HG02938 (cell line): ENCODE results near the gene INHBE.

Experiments
- ATAC-seq: cut with Tn5 transposase; IDR thresholded peaks from one replicate; pipeline ENCODE4 v1.9.1; 2021; ENCODE audit warnings: mild to moderate bottlenecking, moderate library complexity; ENCODE audit not compliant: unreplicated experiment

Gene INHBE

DNA sequence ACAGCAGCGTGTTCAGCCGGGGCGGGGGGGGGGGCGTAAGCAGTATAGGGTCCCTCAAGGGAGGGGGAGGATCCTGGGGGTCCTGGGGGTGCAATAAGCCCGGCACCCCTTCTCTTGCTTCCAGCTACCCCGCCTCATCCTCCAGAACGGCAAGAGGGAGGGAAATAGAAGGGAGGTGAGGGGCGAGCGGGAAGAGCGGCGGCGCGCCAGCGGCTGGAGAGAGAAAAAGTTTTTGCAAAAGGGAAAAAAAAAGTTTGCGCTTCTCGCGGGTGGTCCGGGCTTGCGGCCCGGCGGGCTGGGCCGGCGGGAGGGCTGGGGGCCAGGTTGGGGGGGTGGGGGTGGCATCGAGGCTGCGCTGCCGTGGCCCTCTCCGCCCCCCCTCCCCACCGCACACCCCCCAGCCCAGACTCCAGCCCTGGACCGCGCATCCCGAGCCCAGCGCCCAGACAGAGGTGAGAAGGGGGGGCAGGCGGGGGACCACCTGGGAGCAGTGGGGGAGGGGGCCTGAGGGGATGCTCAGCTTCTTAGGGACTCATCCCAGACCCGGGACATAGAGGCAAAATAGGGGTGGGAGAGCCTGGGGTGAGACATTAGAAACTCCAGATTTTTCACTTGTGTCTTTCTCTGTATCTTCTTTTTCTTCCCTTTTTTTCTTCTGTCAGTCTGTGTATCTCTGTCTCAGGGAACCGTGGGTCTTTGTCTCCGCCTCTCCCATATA lies 4.8 kb downstream of the INHBE start, which contains the start of gene GLI1:
TSS of gene GLI1 (plus strand) at position 36 of the 718 bp plus-strand sequence. CDS start 3,907 bp downstream, outside the sequence.
- ATAC-seq, result no peak

DNA sequence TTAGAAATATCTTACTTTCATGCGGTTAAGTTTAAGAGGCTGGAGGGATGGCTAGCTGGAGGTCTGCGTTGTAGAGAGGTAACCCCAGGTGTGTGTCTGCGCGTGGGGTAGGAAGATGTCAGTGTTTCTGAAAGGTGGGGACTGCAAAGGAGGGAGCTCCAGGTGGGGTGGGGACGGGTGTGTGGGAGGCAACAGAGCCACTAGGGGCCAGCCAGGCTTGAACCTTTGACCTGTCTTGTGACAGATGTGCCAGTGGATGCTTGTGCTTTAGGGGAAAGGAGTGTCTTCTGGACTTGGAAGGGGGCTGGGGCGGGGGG lies 5.3 kb downstream of the INHBE start:
- ATAC-seq, result no peak

DNA sequence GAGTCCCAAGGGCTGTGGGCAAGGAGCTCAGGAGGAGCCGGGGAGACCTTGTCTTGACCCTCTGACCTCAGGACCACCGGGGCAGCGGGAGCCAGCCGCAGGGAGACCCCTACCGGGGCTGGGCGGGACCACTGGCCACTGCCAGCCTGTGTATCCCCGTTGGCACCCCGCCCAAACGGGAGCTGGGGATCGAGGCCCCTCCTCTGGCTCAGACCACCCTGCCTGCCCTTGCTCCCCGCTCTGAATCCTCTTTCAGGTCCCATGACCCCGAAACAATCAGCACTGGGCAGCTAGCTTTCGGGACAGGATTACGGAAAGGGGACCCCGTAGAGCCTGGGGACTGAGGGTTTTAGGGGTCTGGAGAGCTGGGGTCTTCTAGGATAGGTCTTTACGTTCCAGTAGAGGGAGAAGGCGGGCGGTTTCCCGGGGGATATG lies 5.8 kb downstream of the INHBE start:
- no peak for ATAC-seq

DNA sequence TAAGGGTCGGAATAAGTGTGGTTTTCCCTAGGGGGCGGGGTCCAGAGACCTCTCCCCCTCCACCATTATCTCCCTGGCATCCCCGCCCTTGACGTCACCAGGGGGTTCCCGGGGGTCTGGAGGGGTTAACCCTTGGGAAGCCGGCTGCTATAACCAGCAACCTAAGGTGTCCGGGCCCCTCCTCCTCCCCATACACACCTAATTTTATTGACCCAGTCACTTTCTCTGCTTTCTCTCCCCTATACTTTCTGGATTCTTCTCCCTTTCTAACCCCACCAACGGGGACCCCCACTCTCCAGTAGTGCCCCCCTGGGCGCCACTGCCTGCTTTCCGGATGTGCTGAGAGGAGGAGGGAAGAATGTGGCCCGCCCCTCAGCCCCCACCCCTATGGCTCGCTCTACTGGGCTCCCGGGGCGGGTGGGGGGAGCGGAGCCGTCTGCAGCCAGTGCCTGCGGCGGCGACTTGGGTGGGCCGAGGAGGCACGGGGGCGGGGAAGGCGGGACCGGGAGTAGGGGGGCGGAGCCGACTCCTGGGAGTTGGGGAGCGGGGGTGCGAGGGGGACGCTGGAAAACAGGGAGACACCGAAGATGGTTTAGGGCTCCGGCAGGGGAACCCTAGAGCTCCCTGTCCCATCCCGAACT lies 6.3 kb downstream of the INHBE start:
- no peak for ATAC-seq

DNA sequence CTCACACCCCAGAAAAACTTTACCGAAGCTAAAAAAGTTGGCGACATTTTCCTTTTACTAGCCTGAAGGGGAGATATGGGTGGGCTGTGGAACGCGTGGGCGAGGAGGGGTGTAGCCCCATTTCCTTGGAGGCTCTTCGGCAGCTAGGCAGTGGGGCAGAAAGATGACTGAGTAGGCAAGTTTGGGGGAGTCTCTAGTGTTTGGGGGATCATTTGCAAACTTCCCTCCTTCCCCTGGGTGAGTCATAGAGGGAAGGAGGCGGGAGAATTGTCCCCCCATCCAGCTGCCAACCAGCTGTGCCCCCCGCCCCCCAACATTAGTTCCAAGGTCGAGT lies 6.8 kb downstream of the INHBE start:
- ATAC-seq, result no peak

DNA sequence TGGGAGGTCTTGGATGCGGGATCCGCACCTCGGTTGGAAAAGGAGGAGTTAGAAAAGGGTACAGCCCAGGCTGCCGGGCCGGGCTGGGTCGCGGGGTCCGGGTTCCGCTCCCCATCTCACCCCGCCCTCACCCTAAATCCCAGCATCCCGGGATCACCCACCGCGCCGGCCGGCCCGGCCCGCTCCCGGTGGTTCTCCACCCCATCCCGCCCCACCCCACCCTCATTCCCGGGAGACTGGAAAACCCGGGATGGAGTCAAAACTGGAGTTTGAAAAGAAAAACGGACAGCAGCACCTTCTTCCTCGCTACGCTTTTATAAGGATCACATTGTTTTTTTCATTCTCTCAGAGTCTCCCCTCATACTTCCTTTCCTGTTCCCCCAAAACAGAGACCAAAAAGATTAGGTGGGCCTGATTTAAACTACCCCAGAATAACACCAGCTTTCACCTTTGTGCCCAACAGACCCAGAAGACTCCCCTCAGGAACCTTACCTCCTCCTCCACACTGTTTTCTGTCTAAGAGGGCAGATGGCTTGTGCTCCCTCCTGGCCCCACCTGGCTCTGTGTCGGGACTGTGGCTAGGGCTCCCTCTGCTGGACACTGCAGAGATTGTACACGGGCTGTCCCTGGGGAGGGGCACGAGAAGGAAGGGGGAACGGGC lies 7.3 kb downstream of the INHBE start:
- ATAC-seq, result peak; percentile 60

DNA sequence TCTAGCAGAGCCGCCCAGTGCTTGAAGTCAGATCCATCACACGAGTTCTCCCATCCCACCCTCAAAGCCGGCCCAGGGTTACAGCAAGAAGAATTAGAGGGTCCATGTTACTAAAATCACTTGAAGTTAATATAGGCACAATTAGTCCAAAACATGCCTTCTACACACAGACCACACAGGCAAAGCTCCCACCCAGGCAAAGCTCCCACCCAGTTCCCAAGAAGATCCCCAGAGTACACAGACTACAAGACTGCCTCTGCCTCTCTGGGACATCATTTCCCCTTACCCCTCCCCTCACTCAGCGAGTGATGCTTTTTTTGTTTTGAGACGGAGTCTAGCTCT lies 7.8 kb downstream of the INHBE start:
- ATAC-seq, result no peak

DNA sequence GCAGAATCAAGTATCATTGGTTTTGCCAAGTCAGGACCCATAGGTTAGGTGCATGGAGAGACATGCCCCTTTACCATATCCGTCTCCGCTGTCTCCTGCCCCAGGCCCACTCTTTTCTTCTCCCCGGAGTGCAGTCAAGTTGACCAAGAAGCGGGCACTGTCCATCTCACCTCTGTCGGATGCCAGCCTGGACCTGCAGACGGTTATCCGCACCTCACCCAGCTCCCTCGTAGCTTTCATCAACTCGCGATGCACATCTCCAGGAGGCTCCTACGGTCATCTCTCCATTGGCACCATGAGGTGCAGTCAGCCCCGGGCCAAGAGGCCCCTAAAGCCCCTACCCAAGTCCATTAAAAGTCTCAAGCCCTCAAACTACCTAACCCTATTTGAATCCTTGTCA lies 9.5 kb downstream of the INHBE start:
- no peak for ATAC-seq

DNA sequence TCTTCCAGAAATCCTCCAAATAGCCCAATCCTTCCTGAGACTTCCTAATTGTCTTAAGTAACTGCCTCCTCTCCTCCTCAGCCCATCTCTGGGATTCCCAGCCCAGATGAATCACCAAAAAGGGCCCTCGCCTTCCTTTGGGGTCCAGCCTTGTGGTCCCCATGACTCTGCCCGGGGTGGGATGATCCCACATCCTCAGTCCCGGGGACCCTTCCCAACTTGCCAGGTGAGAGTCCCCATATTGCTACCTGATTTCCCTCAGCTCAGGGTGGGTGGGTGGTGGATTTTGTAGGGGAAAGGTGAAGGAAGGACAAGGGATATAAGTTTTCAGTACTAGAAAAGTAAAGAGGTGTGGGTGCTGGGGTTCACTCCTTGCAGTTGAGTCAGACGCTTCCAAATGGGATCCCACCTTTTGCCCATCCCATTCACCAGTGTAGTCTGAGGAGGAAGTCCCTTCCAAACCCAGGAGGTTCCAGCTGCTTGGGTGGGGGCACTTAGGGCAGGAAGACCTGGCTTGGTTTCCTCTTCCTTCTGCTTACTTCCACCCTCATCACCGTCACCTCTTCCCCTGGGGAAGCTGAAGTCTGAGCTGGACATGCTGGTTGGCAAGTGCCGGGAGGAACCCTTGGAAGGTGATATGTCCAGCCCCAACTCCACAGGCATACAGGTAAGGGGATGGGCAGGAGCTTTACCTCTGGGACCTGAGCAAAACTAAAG lies 10.1 kb downstream of the INHBE start:
- ATAC-seq, result no peak

DNA sequence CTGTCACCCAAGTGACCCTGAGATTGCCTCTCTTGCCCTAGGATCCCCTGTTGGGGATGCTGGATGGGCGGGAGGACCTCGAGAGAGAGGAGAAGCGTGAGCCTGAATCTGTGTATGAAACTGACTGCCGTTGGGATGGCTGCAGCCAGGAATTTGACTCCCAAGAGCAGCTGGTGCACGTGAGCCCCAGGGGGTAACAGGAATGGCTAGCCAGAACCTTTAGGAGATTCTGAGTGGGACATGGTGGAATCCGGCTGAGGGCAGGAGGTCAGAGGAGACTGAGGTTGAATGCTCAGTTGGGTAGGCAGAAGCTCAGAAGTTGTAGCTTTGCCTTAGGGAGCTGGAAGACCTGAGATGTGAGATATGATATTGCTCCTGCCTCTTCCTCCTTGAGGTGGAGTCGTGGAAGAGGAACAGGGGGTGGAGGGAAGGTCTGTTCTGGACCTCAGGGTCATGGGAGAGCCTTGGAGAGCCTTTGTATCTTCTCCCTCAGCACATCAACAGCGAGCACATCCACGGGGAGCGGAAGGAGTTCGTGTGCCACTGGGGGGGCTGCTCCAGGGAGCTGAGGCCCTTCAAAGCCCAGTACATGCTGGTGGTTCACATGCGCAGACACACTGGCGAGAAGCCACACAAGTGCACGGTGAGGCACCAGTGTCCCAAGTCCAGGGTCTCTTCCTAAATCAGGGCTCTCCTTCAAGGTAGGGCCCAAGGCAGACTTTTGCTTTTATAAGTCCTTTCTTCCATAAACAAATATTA lies 10.8 kb downstream of the INHBE start:
- ATAC-seq, result no peak

DNA sequence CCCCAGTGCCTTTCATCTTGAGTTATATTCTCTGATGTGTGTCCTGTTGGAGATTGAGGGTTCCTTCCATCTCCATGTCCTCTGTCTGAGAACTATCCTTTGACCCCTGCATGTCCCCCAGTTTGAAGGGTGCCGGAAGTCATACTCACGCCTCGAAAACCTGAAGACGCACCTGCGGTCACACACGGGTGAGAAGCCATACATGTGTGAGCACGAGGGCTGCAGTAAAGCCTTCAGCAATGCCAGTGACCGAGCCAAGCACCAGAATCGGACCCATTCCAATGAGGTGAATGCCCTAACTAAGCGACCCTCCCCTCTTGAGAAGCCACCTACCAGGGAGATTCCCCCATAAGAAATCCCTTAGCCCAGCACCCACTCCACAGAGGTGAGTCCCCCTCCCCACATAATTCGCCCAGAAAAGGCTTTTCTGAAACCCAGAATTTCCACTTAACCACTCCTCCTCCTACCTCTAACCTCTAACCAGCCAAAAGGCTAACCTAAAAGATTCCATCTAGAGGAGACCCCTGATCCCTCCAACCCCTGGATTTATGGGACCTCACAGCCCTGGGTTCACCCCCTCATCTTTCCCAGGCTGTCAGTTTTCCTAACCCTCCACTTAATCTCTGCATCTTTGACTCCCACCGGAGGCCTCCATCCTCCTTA lies 12.2 kb downstream of the INHBE start:
- no peak for ATAC-seq

DNA sequence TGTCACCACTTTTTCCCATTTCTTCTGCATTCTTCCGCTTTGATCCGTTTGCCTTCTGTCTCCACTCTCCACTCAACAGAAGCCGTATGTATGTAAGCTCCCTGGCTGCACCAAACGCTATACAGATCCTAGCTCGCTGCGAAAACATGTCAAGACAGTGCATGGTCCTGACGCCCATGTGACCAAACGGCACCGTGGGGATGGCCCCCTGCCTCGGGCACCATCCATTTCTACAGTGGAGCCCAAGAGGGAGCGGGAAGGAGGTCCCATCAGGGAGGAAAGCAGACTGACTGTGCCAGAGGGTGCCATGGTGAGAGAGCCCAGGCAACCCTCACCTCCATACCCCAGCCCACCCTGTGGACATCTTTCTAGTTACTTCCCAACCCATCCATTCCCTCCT lies 12.8 kb downstream of the INHBE start:
- ATAC-seq, result no peak

DNA sequence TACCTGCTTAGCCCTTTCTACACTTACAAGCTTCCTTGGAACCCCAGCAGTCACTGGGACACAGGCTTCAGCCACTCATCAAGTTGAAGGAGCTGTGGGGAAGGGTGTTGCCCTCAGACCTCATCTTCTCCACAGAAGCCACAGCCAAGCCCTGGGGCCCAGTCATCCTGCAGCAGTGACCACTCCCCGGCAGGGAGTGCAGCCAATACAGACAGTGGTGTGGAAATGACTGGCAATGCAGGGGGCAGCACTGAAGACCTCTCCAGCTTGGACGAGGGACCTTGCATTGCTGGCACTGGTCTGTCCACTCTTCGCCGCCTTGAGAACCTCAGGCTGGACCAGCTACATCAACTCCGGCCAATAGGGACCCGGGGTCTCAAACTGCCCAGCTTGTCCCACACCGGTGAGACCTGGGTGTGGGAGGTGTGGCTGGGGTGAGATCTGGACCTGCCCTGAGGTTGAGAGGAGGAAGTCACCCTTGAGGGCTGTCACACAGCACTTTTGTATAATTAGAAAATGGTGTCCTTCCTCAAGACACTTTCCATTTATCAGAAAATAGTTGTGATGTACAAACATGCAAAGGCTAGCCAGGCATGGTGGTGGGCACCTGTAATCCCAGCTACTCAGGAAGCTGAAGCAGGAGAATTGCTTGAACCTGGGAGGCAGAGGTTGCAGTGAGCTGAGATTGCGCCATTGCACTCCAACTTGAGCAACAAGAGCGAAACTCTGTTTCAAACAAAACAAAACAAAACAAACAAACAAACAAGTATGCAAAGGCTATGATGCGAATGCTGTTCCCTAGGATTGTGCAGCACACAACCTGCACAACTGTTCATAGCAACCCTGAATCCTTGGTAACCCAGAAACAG lies 14.4 kb downstream of the INHBE start:
- ATAC-seq, result no peak

DNA sequence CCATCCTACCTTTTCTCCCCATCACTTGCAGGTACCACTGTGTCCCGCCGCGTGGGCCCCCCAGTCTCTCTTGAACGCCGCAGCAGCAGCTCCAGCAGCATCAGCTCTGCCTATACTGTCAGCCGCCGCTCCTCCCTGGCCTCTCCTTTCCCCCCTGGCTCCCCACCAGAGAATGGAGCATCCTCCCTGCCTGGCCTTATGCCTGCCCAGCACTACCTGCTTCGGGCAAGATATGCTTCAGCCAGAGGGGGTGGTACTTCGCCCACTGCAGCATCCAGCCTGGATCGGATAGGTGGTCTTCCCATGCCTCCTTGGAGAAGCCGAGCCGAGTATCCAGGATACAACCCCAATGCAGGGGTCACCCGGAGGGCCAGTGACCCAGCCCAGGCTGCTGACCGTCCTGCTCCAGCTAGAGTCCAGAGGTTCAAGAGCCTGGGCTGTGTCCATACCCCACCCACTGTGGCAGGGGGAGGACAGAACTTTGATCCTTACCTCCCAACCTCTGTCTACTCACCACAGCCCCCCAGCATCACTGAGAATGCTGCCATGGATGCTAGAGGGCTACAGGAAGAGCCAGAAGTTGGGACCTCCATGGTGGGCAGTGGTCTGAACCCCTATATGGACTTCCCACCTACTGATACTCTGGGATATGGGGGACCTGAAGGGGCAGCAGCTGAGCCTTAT lies 15.3 kb downstream of the INHBE start:
- ATAC-seq, result no peak

DNA sequence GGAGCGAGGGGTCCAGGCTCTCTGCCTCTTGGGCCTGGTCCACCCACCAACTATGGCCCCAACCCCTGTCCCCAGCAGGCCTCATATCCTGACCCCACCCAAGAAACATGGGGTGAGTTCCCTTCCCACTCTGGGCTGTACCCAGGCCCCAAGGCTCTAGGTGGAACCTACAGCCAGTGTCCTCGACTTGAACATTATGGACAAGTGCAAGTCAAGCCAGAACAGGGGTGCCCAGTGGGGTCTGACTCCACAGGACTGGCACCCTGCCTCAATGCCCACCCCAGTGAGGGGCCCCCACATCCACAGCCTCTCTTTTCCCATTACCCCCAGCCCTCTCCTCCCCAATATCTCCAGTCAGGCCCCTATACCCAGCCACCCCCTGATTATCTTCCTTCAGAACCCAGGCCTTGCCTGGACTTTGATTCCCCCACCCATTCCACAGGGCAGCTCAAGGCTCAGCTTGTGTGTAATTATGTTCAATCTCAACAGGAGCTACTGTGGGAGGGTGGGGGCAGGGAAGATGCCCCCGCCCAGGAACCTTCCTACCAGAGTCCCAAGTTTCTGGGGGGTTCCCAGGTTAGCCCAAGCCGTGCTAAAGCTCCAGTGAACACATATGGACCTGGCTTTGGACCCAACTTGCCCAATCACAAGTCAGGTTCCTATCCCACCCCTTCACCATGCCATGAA lies 16.0 kb downstream of the INHBE start:
- no peak for ATAC-seq

DNA sequence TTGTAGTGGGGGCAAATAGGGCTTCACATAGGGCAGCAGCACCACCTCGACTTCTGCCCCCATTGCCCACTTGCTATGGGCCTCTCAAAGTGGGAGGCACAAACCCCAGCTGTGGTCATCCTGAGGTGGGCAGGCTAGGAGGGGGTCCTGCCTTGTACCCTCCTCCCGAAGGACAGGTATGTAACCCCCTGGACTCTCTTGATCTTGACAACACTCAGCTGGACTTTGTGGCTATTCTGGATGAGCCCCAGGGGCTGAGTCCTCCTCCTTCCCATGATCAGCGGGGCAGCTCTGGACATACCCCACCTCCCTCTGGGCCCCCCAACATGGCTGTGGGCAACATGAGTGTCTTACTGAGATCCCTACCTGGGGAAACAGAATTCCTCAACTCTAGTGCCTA lies 16.6 kb downstream of the INHBE start:
- ATAC-seq, result no peak

DNA sequence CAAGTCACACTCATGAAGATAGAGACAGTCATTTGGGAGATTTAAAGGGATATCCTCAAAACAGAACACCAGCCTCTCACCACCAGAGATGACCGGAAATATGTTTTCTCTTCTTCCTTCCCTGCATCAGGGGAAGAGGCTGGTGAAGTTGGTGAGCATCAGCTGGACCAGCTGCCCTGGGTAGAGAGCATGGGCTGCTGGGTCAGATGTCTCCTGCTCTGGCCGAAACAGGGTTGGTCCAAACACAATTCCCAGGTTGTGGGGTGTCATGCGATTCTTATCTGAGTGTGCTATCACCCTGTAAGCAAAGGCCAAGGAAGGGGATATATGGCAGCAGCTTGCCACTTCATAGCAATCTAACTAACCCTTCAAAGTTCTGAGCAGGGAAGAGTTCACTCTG lies 17.3 kb downstream of the INHBE start:
- ATAC-seq, result no peak

DNA sequence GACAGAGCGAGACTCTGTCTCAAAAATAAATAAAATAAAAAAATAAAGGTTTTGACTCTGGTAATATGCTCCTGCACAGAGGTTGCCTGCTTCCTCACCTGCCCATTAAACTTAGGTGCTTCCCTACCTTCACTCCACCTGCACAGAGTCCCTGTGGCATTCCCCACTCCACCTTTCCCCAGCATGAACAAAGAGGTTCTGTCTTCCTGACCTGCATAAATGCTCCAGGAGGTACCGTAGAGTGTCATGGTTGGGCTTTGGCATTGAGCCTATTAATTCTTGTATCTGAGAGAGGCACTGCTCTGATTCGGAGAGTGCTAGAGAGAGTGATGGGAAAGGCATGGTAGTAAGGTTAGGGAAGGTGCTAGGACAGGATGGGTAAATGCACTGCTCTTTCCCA lies 18.3 kb downstream of the INHBE start:
- no peak for ATAC-seq

DNA sequence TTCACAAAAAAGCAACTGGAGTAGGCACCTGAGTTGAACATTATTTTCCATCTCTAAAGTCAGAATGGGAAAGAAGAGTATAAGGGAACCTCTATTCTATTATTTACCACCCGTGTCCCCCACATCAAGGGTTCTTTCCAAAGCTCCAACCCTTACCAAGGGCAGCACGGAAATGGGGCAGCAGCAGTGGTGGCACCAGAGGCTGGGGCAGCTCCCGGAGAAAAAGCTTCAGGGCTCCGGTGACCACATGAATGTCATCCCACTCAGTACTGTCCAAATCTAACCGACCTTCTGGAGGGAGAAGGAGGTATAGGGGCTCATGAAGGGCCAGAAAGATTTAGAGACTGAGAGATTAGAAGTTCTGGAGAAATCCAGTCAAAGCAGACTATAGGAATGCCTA lies 18.8 kb downstream of the INHBE start:
- ATAC-seq, result no peak
